Measurements from ENCODE around the gene CRADD. TPM values are rescaled to one million over a fixed set of nuclear protein-coding genes. Genes with fewer than 3 reads are reported as not detected.

CRADD gene
- polyA plus RNA-seq, 1 of the 3 experiments (the other 2 are of a cell fraction) = 13.6 TPM

- ChIA-PET CTCF (interaction anchor here (1.4 kb wide), 1 partner anchor 263 kb away, joined by 4 read pairs; no protein-coding TSS in a partner anchor), POLR2A (no interaction called here)
- Histone ChIP-seq H3K36me3 (replicated peaks in 1 of 2; ENCODE audit: control insufficient read depth in 1 of 2, insufficient read depth in 2 of 2, low read length in 1 of 2) (no peaks in the 10 kb centered on the region), H3K9me3 (no peaks in the 10 kb centered on the region), H3K27ac (ENCODE audit: low read depth in 2 of 2, low read length in 1 of 2) (no peak overlapping the region), H3K79me2 (ENCODE audit: insufficient read depth) (no peaks in the 10 kb centered on the region), H2AFZ (ENCODE audit: low read depth) (no peak overlapping the region), H3K4me2 (no peak overlapping the region), H3K4me1 (ENCODE audit: control insufficient read depth in 1 of 2, insufficient read depth in 2 of 2, low read depth in 1 of 2, low read length in 1 of 2) (no peaks in the 10 kb centered on the region; a peak in 1 of 4 replicates), H3K9me2 (no peaks in the 10 kb centered on the region), H3F3A (replicated peaks; ENCODE audit: insufficient read depth) (no peaks in the 10 kb centered on the region), H3K4me3 (ENCODE audit: low read depth in 2 of 2, low read length in 1 of 2) (no peak overlapping the region), H3K27me3 (ENCODE audit: insufficient read depth) (no peaks in the 10 kb centered on the region), H4K20me1 (ENCODE audit: insufficient read depth) (no peaks in the 10 kb centered on the region), H3K9ac (no peak overlapping the region)
- DNase-seq = no peak
- 94% methylated on average over 3 of the region's 3 CpGs for WGBS (ENCODE audit: low lambda C conversion rate)
- no peak for TF ChIP-seq NFIC (IDR thresholded peaks at IDR 0.05; ENCODE audit: borderline replicate concordance)
- no peak for TF ChIP-seq ELF1 (IDR thresholded peaks at IDR 0.05)
- no peak for TF ChIP-seq RFX5 (IDR thresholded peaks at IDR 0.05; ENCODE audit: low read length)
- no peak for TF ChIP-seq REST (IDR thresholded peaks at IDR 0.05; ENCODE audit: low read depth, low read length)
- TF ChIP-seq USF2 (IDR thresholded peaks at IDR 0.05; ENCODE audit: borderline replicate concordance, low read depth, low read length) = no peak
- no peak for TF ChIP-seq NRF1 (IDR thresholded peaks at IDR 0.05; ENCODE audit: low read depth, low read length)
- no peak for TF ChIP-seq ZBTB33 (IDR thresholded peaks at IDR 0.05; ENCODE audit: borderline replicate concordance, low read depth)
Measured at GRCh38 chr12:93838193-93838592, 161.0 kb downstream of the CRADD start.

- Histone ChIP-seq H3K79me2 (ENCODE audit: insufficient read depth) (no peaks in the 10 kb centered on the region), H4K20me1 (ENCODE audit: insufficient read depth) (no peaks in the 10 kb centered on the region), H3K27ac (ENCODE audit: low read depth in 2 of 2, low read length in 1 of 2) (no peak overlapping the region), H3K9me2 (no peaks in the 10 kb centered on the region), H3K36me3 (replicated peaks in 1 of 2; ENCODE audit: control insufficient read depth in 1 of 2, insufficient read depth in 2 of 2, low read length in 1 of 2) (no peaks in the 10 kb centered on the region), H2AFZ (ENCODE audit: low read depth) (no peak overlapping the region), H3F3A (replicated peaks; ENCODE audit: insufficient read depth) (no peaks in the 10 kb centered on the region), H3K4me3 (ENCODE audit: low read depth in 2 of 2, low read length in 1 of 2) (no peak overlapping the region), H3K27me3 (ENCODE audit: insufficient read depth) (no peaks in the 10 kb centered on the region), H3K4me1 (ENCODE audit: control insufficient read depth in 1 of 2, insufficient read depth in 2 of 2, low read depth in 1 of 2, low read length in 1 of 2) (no peaks in the 10 kb centered on the region; a peak in 1 of 4 replicates), H3K4me2 (no peak overlapping the region), H3K9ac (no peak overlapping the region), H3K9me3 (no peaks in the 10 kb centered on the region)
- 89% methylated on average over 4 of the region's 4 CpGs for WGBS (ENCODE audit: low lambda C conversion rate)
- TF ChIP-seq MXI1 (IDR thresholded peaks at IDR 0.05; ENCODE audit: low read depth, low read length) = no peak
- TF ChIP-seq RXRA (IDR thresholded peaks at IDR 0.05; ENCODE audit: borderline replicate concordance, low read depth) = no peak
- no peak for TF ChIP-seq FOXM1 (IDR thresholded peaks at IDR 0.05; ENCODE audit: low read depth)
- peak; percentile 29; the same call in 1 of the 2 replicates for TF ChIP-seq CTCF (IDR thresholded peaks at IDR 0.05)
- TF ChIP-seq SMC3 (IDR thresholded peaks at IDR 0.05; ENCODE audit: low read depth, low read length) = peak; percentile 3; the same call in 1 of the 2 replicates
- TF ChIP-seq FOSL2 (IDR thresholded peaks at IDR 0.05; ENCODE audit: borderline replicate concordance, low read depth) = no peak
- TF ChIP-seq PBX3 (IDR thresholded peaks at IDR 0.05) = no peak
- TF ChIP-seq ELF1 (IDR thresholded peaks at IDR 0.05) = no peak
- TF ChIP-seq RAD21 (IDR thresholded peaks at IDR 0.05; ENCODE audit: low read length) = peak; percentile 47
- no peak for DNase-seq
- ChIA-PET CTCF (interaction anchor here (1.0 to 1.5 kb wide), 4 partner anchors 9 to 336 kb away, joined by 3 to 5 read pairs (median 4); no protein-coding TSS in a partner anchor), POLR2A (no interaction called here)
Measured at GRCh38 chr12:93839064-93839463, 161.9 kb downstream of the CRADD start.
